Stimulated activated CD4-positive, alpha-beta T cell treated with anti-CD3 and anti-CD28 coated beads, Interleukin-4, amount 100 ng/mL, for 48 hours (primary cell): ENCODE results near the gene SLC11A2.
"Not testable (repeated sequence)": the region's sequence is repeated elsewhere in the genome, so short reads cannot be mapped to it uniquely, and the experiment has no call there.

Source experiments
- DNase-seq, 2 donors: peaks; one replicate each; pipeline ENCODE4 v3.0.0-alpha.2; 2020; ENCODE audit warnings: low read depth in 2 of 2

Gene SLC11A2

DNA sequence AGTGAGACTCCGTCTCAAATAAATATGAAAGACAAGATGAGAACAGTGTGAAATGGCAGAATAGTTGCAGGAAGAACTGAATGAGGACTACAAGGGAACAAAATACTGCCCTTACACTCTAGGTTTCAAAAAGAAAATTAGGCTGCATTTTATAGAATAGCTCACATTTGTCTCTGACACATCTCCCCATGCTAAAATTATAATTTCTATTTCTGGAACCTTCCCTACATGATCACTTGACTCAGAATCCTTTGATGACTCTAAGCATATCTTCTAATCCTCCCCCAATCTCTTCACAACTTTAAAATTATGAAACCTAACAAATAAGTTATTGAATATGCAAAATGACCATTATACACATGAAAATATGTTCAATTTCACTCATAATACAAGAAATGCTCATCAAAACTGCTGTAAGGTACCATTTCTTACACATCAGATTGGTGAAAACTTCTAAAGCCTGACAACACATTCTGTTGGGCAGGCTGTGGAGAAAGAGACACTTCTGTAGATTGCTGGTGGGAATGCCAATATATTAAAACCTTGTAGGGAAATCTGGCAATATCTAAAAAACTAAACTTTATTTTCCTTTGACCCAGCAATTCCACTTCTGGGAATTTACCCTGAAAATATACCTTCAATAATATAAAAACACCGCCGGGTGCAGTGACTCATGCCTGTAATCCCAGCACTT is 78.1 kb downstream of the SLC11A2 start:
- no peak for DNase-seq

GRCh38 chr12:50937653-50938052 is 88.5 kb downstream of the SLC11A2 start:
- no peak for DNase-seq

GRCh38 chr12:50936821-50937530 is 89.2 kb downstream of the SLC11A2 start:
- no peak for DNase-seq

DNA sequence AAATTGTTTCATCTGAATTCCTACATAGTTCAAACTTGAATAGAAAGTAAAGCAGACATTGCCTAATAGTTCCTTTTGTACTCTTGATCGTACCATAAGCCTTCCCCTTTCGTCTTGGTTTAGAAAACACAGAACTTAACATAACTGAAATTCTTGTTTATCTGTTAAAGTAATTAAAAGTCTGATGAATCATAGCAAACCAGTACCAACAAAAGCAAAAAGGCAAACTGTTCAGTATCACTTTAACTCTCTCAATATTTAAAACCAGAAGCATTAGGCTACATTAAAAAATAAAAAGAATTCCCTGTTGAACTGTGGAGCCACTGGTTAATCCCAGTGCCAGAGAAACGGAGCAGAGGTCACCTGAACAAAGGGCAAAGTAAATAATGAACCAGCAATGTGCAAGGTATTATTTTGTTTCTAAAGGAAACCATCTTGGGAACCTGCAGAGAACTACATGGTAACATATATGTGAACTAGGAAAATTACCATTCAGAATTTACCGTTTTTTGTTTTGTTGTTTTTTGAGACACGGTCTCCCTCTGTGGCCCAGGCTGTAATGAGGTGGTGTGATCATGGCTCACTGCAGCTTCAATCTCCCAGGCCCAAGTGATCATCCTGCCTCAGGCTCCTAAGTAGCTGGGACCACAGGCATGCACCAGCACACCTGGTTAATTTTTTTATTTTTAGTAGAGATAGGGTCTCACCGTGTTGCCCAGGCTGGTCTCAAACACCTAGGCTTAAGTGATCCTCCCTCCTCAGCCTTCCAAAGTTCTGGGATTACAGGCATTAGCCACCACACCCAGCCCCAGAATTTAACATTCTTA is 91.0 kb downstream of the SLC11A2 start:
- DNase-seq, result no peak

- no peak for DNase-seq
Observed at GRCh38 chr12:50934371-50934851, 91.8 kb downstream of the SLC11A2 start.

- DNase-seq, result no peak
Observed at GRCh38 chr12:50933459-50934124, 92.6 kb downstream of the SLC11A2 start.

- no peak for DNase-seq
Observed at GRCh38 chr12:50932787-50933280, 93.3 kb downstream of the SLC11A2 start.

DNA sequence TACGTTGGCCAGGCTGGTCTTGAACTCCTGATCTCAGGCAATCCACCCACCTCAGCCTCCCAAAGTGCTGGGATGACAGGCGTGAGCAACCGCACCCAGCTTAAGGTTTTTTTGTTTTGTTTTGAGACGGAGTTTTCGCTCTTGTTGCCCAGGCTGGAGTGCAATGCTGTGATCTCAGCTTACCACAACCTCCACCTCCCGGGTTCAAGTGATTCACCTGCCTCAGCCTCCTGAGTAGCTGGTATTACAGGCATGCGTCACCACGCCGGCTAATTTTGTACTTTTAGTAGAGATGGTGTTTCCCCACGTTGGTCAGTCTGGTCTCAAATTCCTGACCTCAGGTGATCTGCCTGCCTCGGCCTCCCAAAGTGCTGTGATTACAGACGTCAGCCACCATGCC is 95.7 kb downstream of the SLC11A2 start:
- not testable (repeated sequence) for DNase-seq

- no peak for DNase-seq
Observed at GRCh38 chr12:50929831-50930230, 96.4 kb downstream of the SLC11A2 start.
